Smooth muscle cell (in vitro differentiated cells): ENCODE measurements around the gene MAP3K12. TPM values are rescaled to one million over a fixed set of nuclear protein-coding genes. Genes with fewer than 3 reads are reported as not detected.

Experiments
- DNase-seq: peaks from one replicate; lab custom pipeline; 2025; ENCODE audit not compliant: unreplicated experiment; lab: John Stamatoyannopoulos, UW
- H2AFZ ChIP-seq: fragments of 200-600 bp; sonication (generic); 2 replicates; pipeline ENCODE4 v1.6.0; 2016; ENCODE audit warnings: antibody characterized with exemption, low read depth, mild to moderate bottlenecking
- H3F3A ChIP-seq: fragments of 200-600 bp; sonication (generic); 2 replicates; pipeline ENCODE4 v1.6.0; 2017; ENCODE audit warnings: antibody characterized with exemption, low read depth
- H3K27ac ChIP-seq: fragments of 200-600 bp; sonication (generic); 2 replicates; pipeline ENCODE4 v1.5.1; 2016; ENCODE audit warnings: low read depth, mild to moderate bottlenecking
- H3K27me3 ChIP-seq: fragments of 200-600 bp; sonication (generic); 2 replicates; pipeline ENCODE4 v1.6.1; 2016; ENCODE audit warnings: low read depth, mild to moderate bottlenecking
- H3K36me3 ChIP-seq: fragments of 200-600 bp; sonication (generic); 2 replicates; pipeline ENCODE4 v1.5.1; 2016; ENCODE audit warnings: low read depth
- H3K4me1 ChIP-seq: fragments of 200-600 bp; sonication (generic); 2 replicates; pipeline ENCODE4 v1.5.1; 2016; ENCODE audit warnings: low read depth
- H3K4me2 ChIP-seq: fragments of 200-600 bp; sonication (generic); 2 replicates; pipeline ENCODE4 v1.6.0; 2016; ENCODE audit warnings: mild to moderate bottlenecking
- H3K4me3 ChIP-seq: fragments of 200-600 bp; sonication (generic); 2 replicates; pipeline ENCODE4 v1.5.1; 2016; ENCODE audit warnings: mild to moderate bottlenecking
- H3K79me2 ChIP-seq: fragments of 200-600 bp; sonication (generic); 2 replicates; pipeline ENCODE4 v1.6.0; 2016; ENCODE audit warnings: low read depth, mild to moderate bottlenecking
- H3K9ac ChIP-seq: fragments of 200-600 bp; sonication (generic); 2 replicates; pipeline ENCODE4 v1.6.0; 2016; ENCODE audit warnings: low read depth
- H3K9me3 ChIP-seq: fragments of 200-600 bp; sonication (generic); replicated peaks from 2 replicates; pipeline ENCODE4 v1.5.1; 2016; ENCODE audit warnings: low read depth
- H4K20me1 ChIP-seq: fragments of 200-600 bp; sonication (generic); 2 replicates; pipeline ENCODE4 v1.6.0; 2016; ENCODE audit warnings: low read depth
- WGBS: methylation state at CpG from one replicate; pipeline ENCODE4 v1.1.7; 2016; ENCODE audit warnings: low lambda C conversion rate; 5-methylcytosine and 5-hydroxymethylcytosine counted together
- polyA plus RNA-seq: library from polyadenylated mRNA; unstranded; fragments of >200 nt; fragmentation: Nextera tagmentation; extraction: Ambion mirVana; gene quantifications from 2 replicates; pipeline ENCODE4 v1.2.1, GENCODE V29; 2016
- total RNA-seq: library from RNA; depleted of rRNA; stranded (reverse); fragments of >200 nt; gene quantifications from 2 replicates; pipeline ENCODE4 v1.2.3, GENCODE V29; 2014
- TF ChIP-seq, protein P1 (sequence below): fragments of 200-600 bp; sonication (generic); IDR thresholded peaks from 2 replicates; pipeline ENCODE4 v1.5.1; 2017; ENCODE audit warnings: borderline replicate concordance, mild to moderate bottlenecking, antibody characterized with exemption; ENCODE audit not compliant: insufficient read depth, poor library complexity, severe bottlenecking

Gene MAP3K12
- total and polyA plus RNA-seq, 2 experiments from 2014 or later = 15.1 to 34.6 TPM

DNA sequence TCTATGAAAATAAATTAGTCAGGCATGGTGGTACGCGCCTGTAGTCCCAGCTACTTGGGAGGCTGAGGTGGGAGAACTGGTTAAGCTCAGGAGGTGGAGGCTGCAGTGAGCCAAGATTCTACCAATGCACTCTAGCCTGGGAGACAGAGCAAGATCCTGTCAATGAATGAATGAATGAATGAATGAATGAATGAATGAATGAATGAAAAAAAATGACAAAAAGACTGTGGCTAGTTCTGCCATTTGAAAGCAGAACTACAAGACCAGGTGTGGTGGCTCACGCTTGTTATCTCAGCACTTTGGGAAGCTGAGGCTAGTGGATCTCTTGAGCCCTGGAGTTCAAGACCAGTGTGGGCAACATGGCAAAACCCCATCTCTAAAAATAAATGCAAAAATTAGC is 40.3 kb upstream of the MAP3K12 start:
- no peaks in the 10 kb centered on the region for H3K27me3 ChIP-seq
- peaks cover 17% of the 10 kb centered on the region for H3K36me3 ChIP-seq
- H3K4me2 ChIP-seq = no peak overlapping the region
- H3K79me2 ChIP-seq = no peaks in the 10 kb centered on the region
- H3K27ac ChIP-seq = no peak overlapping the region
- 99% methylated on average over 3 of the region's 3 CpGs for WGBS
- TF ChIP-seq, protein P1, sequence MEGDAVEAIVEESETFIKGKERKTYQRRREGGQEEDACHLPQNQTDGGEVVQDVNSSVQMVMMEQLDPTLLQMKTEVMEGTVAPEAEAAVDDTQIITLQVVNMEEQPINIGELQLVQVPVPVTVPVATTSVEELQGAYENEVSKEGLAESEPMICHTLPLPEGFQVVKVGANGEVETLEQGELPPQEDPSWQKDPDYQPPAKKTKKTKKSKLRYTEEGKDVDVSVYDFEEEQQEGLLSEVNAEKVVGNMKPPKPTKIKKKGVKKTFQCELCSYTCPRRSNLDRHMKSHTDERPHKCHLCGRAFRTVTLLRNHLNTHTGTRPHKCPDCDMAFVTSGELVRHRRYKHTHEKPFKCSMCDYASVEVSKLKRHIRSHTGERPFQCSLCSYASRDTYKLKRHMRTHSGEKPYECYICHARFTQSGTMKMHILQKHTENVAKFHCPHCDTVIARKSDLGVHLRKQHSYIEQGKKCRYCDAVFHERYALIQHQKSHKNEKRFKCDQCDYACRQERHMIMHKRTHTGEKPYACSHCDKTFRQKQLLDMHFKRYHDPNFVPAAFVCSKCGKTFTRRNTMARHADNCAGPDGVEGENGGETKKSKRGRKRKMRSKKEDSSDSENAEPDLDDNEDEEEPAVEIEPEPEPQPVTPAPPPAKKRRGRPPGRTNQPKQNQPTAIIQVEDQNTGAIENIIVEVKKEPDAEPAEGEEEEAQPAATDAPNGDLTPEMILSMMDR = no peak
- no peak for DNase-seq
- no peaks in the 10 kb centered on the region for H3K9me3 ChIP-seq
- no peaks in the 10 kb centered on the region for H3F3A ChIP-seq
- H3K9ac ChIP-seq = no peak overlapping the region
- no peaks in the 10 kb centered on the region for H4K20me1 ChIP-seq
- peaks cover 5% of the 10 kb centered on the region for H3K4me1 ChIP-seq
- no peak overlapping the region for H3K4me3 ChIP-seq
- no peak overlapping the region for H2AFZ ChIP-seq

DNA sequence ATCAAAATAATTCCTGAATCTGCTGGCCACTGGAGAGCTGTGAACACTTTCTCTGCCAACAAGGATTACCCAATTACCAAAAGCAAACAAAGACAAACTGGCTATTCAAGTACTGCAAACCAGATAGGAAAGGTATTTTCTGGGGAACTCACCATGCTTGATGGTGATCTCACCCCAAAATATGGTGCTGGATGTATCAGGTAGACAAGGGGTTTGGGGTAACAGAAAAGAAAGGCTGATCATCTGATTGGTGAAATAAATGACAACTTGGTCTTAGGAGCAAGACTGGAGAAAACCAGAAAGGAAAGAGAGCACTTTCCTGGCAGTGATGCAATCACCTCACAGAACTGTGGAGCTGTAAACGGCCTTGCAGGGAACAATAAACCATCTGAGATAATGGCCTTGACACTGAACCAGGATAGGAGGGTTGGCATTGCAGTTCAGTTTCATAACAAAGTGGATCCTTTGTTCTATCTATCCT is 39.0 kb upstream of the MAP3K12 start:
- WGBS = 10% methylated on average over 1 of the region's 1 CpG
- no peaks in the 10 kb centered on the region for H3K9me3 ChIP-seq
- TF ChIP-seq, protein P1 = no peak
- no peaks in the 10 kb centered on the region for H4K20me1 ChIP-seq
- no peaks in the 10 kb centered on the region for H3K79me2 ChIP-seq
- H3F3A ChIP-seq = no peaks in the 10 kb centered on the region
- peak overlapping the region; percentile 25 for H3K27ac ChIP-seq
- no peak overlapping the region for H3K9ac ChIP-seq
- peaks cover 18% of the 10 kb centered on the region for H3K36me3 ChIP-seq
- H3K4me3 ChIP-seq = no peak overlapping the region
- H3K27me3 ChIP-seq = no peaks in the 10 kb centered on the region
- no peaks in the 10 kb centered on the region for H3K4me1 ChIP-seq
- DNase-seq = no peak
- H3K4me2 ChIP-seq = no peak overlapping the region
- no peak overlapping the region for H2AFZ ChIP-seq

DNA sequence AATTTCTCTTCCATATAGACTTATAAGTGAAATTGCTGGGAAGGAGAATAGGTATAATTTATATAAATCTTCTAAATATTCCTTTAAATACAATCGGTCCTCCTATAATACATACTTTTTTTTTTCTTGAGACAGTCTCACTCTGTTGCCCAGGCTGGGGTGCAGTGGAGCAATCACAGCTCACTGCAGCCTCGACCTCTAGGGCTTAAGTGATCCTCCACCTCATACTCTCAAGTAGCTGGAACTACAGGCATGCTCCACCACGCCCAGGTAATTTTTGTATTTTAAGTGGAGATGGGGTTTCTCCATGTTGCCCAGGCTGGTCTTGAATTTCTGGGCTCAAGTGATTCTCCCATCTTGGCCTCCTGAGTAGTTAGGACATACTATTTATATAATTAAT is 37.7 kb upstream of the MAP3K12 start:
- H3F3A ChIP-seq = no peaks in the 10 kb centered on the region
- peaks cover 21% of the 10 kb centered on the region for H3K36me3 ChIP-seq
- no peaks in the 10 kb centered on the region for H3K9me3 ChIP-seq
- H3K27me3 ChIP-seq = no peaks in the 10 kb centered on the region
- no peak overlapping the region for H3K4me2 ChIP-seq
- no peaks in the 10 kb centered on the region for H3K4me1 ChIP-seq
- H2AFZ ChIP-seq = no peak overlapping the region
- H3K79me2 ChIP-seq = no peaks in the 10 kb centered on the region
- WGBS = 89% methylated on average over 3 of the region's 3 CpGs
- no peak overlapping the region for H3K9ac ChIP-seq
- no peak overlapping the region for H3K27ac ChIP-seq
- no peak overlapping the region for H3K4me3 ChIP-seq
- TF ChIP-seq, protein P1 = no peak
- no peaks in the 10 kb centered on the region for H4K20me1 ChIP-seq
- DNase-seq = no peak

DNA sequence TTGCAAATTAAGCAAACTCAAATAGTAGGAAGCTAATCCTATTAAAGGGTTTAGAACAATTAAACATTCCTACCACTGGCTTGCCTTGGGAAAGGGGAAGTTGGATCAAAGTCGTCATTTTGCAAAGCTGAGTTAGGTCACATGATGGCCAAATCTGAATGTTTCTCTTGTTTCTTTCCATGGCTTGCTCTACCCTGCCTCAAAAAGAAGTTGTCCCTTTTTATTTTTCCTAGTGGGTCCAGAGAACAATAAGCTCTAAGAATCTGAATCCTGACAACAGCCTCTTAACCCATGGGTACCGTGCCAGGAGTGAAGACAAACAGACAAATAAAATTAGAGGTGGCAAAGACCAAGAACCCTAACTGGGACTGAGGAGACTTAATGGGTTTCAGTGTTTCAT is 34.2 kb upstream of the MAP3K12 start:
- Histone ChIP-seq H3K27me3 (no peaks in the 10 kb centered on the region), H3K4me3 (no peak overlapping the region), H4K20me1 (no peaks in the 10 kb centered on the region), H3F3A (no peaks in the 10 kb centered on the region), H3K36me3 (peaks cover 21% of the 10 kb centered on the region), H3K4me2 (no peak overlapping the region), H3K9ac (no peak overlapping the region), H3K79me2 (no peaks in the 10 kb centered on the region), H3K4me1 (no peaks in the 10 kb centered on the region), H2AFZ (no peak overlapping the region), H3K27ac (no peak overlapping the region), H3K9me3 (no peaks in the 10 kb centered on the region)
- no peak for DNase-seq
- TF ChIP-seq, protein P1 = no peak
- 91% methylated on average over 2 of the region's 2 CpGs for WGBS
